ENCODE data around the gene PANK4.

The PANK4 gene

DNA sequence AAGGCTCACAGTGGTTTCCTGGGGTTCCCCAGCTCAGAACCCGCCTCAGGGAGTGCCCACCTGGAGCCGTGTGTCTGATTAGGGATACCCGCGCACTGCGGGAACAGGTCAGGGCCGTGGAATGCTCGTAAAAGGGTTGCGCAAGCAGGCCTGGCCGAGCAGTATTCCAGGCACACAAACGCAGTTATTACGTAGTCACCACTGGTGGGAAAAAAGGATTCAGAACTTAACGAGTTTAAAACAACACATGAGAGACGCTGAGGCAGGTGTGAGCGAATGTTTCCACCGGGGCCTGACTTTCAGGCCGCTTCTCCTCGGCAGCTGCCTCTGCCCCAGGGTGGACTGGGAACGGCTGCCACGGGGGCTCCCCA lies 32.1 kb downstream of the PANK4 start:
- no peak for DNase-seq

DNA sequence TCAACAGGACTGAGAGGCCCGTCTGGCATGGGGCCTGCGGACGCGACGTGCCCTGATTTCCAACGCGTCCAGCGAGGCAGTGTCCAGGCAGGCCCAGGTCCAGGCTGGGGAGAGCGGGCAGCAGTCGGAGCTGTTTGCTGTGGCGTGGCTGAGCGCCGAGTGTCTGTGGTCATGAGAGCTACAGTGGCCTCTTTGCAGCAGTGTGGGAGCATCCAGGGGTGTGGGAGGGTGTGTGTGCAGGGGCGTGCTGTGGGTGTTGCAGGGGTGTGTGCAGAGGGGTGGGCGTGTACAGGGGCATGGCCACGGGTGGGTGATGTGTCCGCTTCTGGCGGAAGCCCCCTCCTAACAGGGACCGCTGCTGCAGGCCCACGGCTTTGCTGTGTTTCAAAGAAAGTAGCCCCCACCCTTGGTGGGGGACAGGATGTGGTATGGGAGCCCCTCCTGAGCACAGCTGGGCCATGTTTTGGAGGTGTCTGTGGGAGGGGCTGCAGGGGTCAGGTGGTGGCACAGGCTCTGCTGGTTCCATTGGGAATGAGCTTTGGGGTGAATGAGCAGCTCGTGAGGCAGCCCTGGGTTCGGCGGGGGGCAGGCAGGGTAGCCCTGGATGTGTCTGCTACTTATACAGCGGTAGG lies 32.6 kb downstream of the PANK4 start:
- DNase-seq, result no peak

DNA sequence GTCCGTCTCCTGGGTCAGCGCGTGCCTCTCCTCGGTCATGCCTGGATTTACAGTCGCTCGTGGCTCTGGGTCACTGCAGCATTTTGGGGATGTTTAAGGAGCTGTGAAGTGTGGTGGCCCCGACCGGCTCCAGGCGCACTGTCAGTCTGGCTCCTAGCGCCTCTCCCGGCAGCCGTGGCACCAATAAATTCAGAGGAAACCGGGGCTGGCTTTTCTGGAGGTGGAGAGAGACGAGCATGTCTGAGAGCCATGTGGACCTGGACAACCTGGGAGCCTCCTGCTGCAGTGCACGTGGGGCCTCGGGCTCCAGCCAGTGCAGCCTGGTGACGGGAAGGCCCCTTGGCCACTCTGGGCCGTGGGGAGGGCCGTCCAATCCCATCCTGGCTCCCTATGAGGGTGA lies 33.2 kb downstream of the PANK4 start:
- no peak for DNase-seq

DNA sequence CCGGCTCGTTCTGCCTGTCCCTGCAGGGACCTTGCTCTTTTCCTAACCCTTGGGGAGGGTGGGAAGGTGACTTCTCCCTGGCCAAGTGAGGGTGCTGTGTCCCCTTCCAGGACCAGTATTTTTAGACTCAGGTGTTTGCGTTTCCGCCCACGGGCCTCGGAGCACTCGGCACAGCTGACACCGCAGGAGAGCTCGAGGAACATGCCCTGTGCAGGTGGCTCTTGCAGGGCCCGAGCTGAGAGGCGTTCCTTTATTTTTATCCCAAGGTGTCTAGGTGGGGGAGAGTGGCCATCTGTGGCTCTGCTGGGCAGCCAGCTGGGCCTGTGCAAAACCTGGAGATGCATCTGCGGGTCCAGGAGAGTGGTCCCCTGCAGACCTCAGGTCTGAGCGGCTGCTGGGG lies 34.3 kb downstream of the PANK4 start:
- DNase-seq, result no peak

DNA sequence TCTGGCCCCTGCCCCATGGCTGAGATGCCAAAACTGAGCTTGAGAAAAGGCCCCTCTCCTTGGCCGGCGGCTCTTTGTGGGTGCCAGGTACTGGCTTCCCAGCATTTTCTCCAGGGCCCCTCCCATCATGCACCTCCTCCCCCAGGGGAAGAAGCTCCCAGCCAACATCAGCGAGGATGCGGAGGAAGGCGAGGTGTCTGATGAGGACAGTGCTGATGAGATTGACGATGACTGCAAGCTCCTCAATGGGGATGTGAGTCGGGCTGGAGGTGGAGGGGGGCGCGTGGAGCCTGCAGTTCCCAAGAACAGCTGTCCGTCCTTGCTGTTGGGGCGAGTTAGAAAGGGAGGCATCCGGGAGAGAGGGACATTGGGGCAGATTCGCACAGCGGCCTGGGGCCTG lies 36.8 kb downstream of the PANK4 start:
- no peak for DNase-seq

DNA sequence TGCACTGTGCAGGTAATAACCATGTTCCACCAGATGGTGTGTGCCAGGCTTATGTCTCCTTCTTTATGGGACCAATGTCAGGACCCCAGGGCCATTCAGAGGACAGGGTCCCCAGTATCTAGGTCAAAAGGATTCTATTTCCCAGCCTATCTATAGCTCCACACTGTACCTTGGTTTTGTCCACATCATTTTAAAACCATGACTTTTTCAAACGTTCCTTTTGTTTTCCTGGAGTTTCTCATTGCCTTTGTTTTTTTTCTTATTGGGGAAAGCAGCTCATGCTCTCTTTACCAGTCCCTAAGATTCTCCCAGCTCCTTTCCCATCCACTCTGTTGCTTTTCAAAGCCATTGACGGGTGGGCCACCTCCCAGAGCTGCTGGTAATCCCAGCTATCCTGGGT lies 37.7 kb downstream of the PANK4 start:
- DNase-seq, result no peak

DNA sequence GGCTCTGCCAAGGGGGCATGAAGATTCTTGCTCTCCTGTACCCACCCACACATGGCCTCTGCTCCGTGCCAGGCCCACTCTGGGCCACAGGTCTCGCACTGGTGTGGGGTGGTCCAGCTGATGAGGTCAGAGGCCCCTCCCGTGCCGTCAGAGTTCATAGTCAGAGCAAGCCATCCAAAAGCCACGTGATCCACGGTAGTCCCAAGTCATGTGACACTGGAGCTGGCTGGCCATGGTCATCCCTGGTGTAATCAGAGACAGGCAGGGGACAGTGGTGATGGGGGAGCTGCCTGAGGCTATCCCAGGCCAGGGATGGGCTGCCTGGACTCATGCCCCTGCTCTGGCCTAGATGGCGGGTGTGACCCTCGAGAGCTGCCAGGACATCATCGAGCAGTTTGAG lies 39.8 kb downstream of the PANK4 start:
- DNase-seq, result no peak

DNA sequence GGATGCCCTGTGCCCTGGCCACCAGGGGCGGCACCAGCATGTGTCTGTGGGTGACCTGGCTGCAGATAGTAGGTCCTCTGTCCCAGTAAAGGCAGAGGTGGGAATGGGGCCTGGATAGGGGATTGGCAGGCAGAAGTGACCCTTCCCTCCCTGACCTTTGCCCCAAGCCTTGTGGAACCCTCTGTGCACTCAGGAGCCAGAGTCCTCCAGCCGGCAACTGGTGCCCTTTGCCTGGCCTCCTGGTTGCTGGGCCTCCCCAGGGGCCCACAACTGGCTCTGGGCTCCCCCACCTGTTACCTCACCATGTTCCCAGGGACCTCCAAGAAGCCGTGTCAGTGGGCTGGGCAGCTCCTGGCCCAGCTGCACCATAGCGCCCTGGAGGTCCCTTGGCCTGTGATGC lies 40.4 kb downstream of the PANK4 start:
- no peak for DNase-seq

DNA sequence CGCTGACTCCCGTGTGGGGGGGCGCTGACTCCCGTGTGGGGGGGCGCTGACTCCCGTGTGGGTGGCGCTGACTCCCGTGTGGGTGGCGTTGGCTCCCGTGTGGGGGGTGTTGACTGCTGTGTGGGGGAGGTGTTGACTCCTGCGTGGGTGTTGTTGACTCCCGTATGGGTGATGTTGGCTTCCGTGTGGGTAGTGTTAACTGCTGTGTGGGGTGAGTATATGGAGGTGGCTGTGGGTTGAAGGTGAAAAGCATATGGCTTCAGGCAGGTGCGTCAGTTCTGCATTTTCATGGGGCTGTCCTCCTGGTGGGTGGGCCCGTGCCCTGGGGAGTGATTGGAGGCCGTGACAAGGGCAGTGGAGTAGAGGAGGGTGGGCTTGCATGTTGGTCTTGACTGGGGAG lies 42.4 kb downstream of the PANK4 start:
- DNase-seq, result no peak

DNA sequence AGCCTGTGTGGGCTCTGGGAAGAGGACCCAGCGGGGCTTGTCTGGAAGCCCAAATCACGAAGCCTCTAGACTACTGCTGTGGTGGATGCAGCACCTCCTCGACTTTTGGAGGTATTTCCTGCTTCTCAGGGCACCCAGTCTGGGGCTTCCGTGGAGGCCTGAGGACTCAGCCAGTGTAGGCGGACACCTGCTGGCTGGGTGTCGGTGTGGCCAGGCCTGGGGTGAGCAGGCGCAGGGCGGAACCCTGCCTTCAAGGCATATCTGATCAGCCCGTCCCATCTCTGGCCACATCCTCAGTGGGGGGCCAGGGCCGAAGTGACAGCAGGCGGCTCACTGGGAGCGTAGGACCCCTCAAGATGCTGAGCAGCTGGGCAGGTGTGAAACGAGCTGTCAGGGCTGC lies 43.4 kb downstream of the PANK4 start:
- no peak for DNase-seq

DNA sequence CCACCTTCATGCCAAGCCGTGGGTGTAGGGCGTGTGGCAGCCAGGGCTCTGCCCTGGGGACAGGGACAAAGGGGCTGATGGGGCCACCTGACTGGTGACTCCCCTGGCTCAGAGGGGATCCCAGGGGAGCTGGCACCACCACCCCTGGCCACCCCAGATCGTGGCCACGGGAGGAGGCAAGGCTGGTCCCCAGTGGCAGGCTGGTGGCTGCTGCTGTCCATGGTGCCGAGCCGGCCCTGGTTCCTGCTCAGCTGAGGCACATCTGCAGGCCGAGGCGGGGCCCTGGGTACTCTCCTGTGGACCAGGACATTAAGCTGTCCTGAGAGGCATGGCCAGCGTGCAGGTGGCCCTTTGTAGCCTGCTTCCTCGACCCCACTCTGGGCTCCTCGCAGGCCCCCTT lies 43.8 kb downstream of the PANK4 start:
- DNase-seq, result no peak

DNA sequence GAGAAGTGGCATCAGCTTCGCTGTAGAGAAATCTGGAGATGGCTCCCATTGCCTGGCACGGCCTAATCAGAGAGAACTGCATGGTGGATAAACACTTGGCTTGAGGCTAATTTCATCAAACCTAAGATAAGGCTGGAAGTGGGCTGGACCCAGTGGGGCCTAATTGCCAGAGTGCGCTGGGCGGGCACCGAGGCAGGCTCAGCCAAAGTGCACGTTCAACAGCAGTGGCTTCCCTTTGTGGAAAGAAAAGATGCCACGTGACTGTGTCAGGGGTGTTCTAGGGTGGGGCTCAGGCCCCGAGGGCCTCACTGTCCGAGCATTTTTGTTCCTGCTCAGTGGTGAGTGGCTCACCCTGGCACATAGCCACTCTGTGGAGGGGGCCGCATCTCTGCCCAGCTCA lies 44.5 kb downstream of the PANK4 start:
- no peak for DNase-seq

DNA sequence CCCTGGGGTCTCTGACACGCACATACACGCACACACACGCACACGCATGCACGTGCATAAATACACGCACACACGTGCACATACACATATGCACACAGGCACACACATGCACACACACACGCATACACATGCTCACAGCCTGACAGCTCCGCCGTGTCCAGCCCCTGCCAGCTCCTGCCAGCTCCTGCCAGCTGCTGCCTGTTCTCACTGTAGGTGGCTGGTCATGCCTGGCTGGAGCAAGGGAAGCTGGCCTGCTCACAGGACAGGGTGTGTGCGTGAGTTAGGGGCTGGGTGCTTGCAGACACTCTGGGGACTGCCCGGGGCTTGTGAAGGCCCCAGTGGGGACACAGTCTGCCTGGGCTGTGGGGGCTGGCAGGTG lies 45.4 kb downstream of the PANK4 start:
- no peak for DNase-seq

DNA sequence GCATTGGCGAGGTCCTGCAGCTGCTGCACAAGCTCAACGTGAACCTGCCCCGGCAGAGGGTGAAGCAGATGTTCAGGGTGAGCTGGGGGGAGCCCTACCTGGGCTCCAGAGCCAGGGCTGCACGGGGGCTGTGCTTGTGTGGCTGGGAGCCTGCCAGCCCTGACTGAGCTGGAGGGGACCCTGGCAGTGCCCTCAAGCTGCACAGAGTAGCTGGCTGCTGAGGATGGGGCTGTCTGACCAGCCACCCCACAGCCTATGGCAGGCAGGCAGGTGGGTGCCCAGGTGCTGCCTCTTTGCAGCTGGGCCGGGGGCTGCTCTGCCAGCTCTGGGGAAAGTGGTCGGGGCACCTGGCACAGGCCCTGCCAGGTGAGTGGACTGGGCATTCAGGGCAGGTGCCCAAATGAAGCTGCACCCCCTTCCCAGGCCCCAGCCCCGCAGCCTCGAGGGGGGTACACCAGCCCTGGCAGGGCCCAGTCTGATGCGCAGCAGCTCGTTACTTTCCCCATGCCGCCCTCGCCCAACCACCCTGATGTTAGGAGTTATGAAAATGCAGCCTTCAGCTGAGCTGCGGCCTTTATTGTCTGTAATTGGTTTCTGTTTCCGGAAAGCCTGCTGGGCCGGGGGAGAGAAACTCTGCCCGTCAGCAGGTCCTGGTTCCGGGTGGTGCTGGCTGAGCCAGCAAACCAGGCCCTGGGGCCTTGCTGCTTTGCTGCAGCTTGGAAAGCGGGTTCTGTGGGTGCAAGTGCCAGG lies 46.0 kb downstream of the PANK4 start:
- DNase-seq, result no peak

DNA sequence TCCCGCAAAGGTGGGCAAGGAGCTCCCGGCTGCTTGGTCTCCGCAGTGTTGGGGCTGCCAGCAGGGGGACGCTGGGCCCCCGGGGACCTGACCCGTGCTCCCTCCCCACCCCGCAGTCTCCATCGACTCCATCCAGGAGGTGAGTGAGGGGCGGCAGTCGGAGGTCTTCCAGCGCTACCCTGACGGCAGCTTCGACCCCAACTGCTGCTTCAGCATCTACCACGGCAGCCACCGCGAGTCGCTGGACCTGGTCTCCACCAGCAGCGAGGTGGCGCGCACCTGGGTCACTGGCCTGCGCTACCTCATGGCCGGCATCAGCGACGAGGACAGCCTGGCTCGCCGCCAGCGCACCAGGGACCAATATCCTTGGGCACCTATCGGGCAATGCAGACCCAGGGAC lies 46.8 kb downstream of the PANK4 start:
- DNase-seq, result no peak

DNA sequence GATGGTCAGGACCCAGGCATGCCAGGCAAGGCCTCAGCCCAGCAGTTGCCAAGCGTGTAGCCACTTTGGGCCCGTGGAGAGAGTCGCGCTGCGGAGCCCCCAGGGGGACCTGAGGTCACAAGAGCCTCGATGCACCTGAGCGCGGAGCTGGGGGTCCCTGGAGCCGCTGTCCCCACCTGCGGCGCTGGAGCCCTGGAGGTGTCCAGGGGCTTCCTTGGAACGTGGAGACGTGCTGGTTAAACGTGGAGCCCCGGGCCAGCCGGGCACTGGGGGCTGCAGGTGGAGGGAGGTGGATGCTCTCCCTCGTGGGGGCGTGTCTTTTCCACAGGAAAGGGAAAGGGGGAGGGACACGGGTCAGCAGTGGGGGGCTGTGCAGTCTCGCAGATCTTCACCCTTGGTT lies 47.2 kb downstream of the PANK4 start:
- DNase-seq, result no peak

DNA sequence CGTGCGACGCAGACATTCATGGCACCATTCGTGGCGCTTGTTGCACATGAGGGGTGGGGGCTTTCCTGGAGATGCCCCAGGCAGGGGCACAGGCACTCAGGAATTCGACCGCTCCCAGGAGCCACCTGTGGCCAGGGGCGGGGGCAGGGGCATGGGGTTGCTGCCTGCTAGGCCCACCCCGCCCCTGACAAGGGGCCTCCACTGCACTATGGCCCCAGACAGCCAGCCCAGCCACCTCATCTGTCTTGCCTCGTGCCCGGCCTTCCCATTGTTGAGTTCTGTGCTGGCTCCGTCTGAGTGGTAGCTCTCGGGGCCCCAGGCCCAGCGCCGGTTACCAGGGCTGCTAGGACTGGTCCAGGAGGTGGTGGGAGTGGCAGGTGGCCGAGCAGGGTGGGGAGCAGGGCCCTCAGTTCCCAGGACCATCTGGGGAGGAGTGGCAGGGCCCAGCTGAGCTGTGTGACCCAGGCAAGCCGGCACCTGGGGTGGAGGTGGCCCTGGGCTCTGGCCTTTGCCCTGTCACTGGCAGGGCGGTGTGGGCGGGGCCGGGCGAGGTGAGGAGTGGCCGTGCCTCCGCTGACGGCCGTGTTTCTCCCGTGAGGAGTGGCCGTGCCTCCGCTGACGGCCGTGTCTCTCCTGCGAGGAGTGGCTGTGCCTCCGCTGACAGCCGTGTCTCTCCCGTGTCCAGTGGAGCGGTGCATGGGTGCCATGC lies 48.5 kb downstream of the PANK4 start:
- no peak for DNase-seq

DNA sequence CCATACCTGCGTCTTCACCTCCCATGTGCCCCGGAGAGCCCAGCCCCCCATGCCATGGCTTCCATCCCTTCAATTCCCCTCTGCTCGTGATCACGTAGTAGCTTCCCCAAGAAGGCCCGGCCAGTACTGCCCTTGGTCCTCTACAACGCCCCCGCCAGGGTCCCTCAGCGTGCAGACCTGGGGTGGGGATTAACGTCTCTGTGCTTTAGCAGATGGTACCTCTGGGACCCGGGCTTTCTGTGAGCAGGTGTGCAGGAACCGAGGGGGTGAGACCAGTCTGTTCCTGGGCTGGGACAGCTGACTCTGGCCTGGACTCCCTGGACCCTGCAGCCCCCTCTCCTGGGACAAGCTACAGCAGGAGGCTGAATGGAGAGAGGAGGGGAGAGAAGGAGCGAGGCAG lies 49.1 kb downstream of the PANK4 start:
- no peak for DNase-seq

DNA sequence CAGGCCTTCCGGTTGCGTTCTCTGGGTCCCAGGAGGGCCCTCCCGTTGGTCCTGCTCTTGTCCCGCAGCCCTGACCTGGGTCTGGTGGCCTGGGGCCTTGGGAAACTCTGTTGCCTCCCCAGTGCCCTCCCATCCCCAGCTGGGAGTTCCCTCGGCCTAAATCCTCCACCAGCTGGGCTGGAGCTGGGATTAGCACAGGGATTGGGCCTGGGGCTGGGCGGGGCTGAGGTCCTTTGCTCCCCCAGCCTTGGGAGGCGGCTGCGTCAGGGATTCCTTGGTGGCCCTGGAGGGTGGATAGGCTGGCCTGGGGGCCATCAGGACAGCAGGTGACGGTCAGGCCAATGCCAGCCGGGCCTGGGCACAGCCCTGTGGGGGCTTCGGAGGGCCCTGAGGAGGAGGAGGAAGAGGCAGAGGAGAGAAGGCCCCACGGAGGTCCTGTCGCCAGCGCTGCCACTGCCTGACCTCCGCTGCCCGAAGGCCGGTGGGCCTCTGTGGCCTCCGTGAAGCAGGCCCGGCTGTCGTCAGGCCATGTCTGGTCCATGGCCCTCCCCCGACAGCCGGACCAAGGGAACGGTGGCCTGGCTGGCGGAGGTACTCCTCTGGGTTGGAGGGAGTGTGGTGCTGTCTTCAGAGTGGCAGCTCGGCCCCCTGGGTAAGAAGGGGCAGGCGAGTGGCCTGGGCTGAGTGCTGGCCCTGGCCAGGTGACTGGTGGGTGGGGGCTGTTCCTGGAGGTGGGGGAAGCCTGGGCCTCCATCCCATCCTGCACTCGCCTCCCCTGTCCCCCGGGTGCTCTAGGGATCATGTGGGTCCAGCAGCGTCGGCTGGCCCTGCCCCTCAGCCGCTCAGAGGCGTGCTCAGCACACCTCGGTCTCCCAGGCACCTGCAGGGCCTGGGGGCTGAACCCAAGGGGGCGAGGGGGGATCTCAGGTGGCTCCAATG lies 50.1 kb downstream of the PANK4 start, which contains the start of gene PLCH2:
TSS of gene PLCH2 (plus strand) at position 229 of the 939 bp plus-strand sequence. CDS start at position 529, 300 bp downstream.
- no peak for DNase-seq

DNA sequence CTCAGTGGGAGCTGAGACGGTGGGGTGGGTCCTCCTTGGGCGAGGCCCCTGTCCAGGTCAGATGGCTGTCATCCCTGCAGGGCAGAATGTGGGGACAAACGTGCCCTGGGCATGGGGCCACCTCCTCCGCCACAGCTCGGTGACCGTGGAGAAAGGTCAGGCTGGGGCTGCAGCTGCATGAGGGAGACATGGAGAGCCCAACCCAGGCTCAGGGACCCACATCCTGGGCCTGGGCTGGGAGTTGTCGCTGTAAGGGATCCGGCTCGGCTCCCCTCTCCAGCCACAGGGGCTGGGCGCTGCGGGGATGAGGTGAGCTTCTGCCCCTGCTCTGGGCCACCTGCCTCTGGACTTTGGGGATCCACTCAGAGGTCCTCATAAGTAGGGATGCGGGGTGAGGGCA lies 50.8 kb downstream of the PANK4 start:
- no peak for DNase-seq

DNA sequence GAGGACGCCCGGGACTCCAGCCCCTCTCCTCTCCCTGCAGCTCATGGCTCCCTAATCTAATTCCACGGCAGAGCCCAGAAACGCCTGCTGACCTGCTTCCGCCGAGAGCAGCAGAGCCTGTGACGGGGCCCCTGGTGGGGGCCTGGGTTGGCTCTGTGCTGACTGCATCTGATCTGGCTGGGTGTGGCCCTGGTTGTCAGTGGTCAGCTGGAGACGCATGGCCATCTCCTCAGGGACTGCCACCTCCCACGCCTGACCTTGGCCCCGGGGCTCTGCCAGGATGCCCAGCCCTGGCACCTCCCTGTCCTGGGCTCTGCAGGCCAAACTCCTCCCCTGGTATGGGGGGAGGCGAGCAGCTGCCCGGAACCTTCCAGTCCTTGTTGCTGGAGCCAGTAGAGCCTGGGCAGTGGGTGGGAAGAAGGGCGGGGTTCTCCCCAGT lies 51.4 kb downstream of the PANK4 start:
- DNase-seq, result no peak

DNA sequence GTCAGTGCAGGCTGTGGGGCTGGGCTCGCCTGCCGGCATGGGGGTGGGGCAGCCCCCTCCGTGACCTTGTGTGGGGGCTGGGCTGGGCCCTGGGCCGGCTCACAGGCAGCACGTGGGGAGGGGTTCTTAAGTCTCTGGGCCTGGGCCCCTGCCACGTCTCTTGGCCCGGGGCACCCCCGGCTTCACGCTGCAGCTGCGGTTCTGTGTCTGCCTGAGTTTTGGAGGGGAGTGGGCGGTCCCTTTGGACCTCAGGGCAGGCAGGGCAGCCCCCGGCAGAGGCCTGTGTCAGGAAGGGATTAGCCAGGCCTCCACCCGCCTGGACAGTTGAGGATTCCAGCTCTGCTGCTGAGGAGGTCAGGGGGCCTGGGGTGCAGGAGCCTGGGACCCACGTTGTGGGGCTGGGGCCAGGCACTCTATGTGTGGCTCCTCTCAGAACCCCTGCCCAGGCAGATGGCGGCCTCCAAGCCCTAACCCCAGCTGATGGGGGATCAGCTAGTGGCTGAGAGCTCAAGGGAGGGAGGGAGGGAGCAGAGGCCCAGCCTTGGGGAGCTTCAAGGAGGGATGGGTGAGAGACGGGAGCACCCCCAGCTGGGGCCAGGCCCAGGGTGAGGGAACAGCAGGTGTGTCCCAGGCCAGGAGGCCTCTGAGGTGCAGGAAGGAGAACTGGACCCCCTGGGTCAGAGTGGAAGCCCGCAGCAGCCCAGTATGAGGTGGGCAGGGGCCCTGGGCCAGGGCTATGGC lies 52.1 kb downstream of the PANK4 start:
- DNase-seq, result no peak
